Sigmoid colon (tissue), 4 donors: ENCODE data around the gene LHFPL5.

ENCODE experiments used
- EP300 ChIP-seq, 4 donors: sonication (generic); formaldehyde crosslinking; IDR thresholded peaks; one replicate each; pipeline ENCODE4 v1.6.1; 2017; ENCODE audit warnings: antibody characterized with exemption in 4 of 4
- POLR2A ChIP-seq, 2 donors: fragments of 450-650 bp; IDR thresholded peaks; one replicate each; pipeline ENCODE4 v1.6.1; 2016; ENCODE audit warnings: antibody characterized with exemption in 2 of 2, mild to moderate bottlenecking in 2 of 2, moderate library complexity in 2 of 2
- POLR2AphosphoS5 ChIP-seq, 4 donors: sonication (generic); formaldehyde crosslinking; IDR thresholded peaks; one replicate each; pipeline ENCODE4 v1.6.1; 2017; ENCODE audit warnings: antibody characterized with exemption in 4 of 4
- TF ChIP-seq, protein P1 (sequence below), 4 experiments: fragments of 450-650 bp in 3 of 4; fragments of 200-600 bp in 1 of 4; IDR thresholded peaks; one replicate each; pipeline ENCODE4 v1.5.1; 2016 to 2019; ENCODE audit warnings: antibody characterized with exemption in 4 of 4, mild to moderate bottlenecking in 3 of 4, moderate library complexity in 2 of 4

DNA sequence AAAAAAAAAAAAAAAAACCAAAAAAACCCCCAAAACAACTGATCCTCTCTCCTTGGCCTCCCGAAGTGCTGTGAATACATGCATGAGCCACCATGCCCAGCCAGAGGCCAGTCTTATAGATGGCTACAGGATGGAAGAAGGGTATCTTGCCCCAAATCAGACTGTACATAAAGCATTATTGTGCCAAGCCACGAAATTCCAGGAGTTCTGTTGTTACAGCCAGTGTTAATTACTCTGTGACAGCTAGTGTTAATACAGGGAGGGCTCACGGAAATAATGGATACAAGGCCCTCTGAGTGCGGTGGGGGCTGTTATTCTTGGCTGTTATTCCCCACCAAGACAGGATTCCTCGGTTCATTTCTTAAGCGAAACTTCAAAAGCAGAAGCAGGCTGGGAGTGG lies 30.1 kb upstream of the LHFPL5 start:
- TF ChIP-seq, protein P1, sequence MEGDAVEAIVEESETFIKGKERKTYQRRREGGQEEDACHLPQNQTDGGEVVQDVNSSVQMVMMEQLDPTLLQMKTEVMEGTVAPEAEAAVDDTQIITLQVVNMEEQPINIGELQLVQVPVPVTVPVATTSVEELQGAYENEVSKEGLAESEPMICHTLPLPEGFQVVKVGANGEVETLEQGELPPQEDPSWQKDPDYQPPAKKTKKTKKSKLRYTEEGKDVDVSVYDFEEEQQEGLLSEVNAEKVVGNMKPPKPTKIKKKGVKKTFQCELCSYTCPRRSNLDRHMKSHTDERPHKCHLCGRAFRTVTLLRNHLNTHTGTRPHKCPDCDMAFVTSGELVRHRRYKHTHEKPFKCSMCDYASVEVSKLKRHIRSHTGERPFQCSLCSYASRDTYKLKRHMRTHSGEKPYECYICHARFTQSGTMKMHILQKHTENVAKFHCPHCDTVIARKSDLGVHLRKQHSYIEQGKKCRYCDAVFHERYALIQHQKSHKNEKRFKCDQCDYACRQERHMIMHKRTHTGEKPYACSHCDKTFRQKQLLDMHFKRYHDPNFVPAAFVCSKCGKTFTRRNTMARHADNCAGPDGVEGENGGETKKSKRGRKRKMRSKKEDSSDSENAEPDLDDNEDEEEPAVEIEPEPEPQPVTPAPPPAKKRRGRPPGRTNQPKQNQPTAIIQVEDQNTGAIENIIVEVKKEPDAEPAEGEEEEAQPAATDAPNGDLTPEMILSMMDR (IDR thresholded peaks at IDR 0.05): no peak
- TF ChIP-seq POLR2A (IDR thresholded peaks at IDR 0.05) (no peak), EP300 (IDR thresholded peaks at IDR 0.05) (no peak), POLR2AphosphoS5 (IDR thresholded peaks at IDR 0.05) (no peak)
